GM19452 (cell line): ENCODE results near the gene CD99.
A peak's percentile ranks its signal among the peaks of the same experiment; 100 is the strongest.
"Not testable (repeated sequence)": the region's sequence is repeated elsewhere in the genome, so short reads cannot be mapped to it uniquely, and the experiment has no call there.

Source experiments
- ATAC-seq: cut with Tn5 transposase; IDR thresholded peaks from one replicate; pipeline ENCODE4 v1.9.1; 2021; ENCODE audit not compliant: unreplicated experiment

CD99 gene

DNA sequence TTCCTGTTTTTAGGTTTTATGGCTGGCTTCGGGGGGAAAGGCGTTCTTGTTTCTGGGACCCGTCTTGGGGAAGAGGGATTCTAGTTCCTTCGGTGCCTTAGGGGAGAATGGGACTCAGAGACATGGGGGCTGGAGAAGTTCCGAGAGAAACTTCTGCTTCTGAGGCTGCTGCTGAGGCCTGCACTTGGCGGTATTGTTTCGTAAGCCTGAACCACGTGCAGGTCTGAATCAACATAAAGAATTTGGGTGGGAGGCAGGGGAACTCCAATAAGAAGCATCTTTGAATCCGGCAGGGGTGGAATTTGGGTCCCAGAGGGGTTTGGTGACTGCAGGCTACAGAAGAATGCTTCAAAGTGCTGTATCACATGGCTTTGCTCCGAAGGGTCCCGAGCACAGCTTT, 75.8 kb downstream of the CD99 start:
- no peak for ATAC-seq

DNA sequence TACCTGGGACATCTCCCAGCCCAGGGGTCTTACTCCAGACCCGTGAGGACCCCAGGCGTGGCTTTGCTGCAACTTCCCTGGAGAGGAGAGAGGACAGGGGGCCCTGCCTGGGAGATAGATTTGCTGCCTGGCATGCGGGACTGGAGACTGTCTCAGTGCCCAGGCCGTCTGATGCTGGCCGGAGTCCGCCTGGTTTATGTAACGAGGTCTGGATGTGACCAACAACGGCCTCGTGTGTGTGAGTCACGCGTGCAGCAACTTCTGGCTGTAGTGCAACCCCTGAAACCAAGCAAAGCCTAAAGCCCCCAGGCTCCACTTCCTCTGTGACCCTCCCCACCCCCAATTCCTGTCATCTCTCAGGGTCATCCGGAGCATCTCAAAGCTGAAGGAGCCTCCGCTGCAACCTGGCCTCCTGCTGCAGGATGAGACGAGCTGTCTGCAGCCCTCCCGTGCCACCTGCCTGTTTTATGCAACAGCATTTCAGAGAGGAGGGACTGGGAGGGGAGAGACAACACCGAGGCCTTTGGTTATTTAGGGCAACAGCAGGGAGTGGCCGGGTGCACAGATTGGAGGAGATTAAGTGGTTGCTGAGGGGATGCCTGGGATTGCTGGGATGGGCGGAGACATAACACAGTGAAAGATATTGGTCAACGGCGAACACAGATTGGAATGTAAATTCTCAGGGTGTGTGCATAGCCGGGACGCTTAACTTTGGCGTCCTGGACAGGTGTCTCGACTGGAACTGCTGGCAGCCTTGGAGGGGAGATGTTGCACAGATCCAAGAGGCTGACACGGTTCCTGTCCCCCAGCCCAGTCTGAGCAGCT, 76.7 kb downstream of the CD99 start:
- no peak for ATAC-seq

DNA sequence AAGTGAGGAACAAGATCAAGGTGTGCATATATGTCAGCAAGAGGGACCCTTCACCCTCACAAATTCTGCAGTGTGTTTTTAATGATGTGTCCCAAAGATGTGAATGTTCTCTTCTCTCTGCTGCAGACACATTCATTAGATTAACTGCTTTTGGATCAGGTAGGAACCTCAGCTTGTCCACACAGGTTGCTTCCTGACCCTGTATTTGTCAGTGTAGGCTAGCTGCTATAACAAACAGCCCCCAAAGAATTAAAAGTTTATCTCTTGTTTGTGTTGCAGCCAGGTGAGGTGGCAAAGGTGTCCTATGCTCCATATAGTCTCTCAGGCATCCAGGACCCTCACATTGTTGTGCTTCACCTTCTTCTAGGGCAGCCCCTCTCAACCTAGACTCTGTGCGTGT, 78.5 kb downstream of the CD99 start:
- ATAC-seq, result no peak

DNA sequence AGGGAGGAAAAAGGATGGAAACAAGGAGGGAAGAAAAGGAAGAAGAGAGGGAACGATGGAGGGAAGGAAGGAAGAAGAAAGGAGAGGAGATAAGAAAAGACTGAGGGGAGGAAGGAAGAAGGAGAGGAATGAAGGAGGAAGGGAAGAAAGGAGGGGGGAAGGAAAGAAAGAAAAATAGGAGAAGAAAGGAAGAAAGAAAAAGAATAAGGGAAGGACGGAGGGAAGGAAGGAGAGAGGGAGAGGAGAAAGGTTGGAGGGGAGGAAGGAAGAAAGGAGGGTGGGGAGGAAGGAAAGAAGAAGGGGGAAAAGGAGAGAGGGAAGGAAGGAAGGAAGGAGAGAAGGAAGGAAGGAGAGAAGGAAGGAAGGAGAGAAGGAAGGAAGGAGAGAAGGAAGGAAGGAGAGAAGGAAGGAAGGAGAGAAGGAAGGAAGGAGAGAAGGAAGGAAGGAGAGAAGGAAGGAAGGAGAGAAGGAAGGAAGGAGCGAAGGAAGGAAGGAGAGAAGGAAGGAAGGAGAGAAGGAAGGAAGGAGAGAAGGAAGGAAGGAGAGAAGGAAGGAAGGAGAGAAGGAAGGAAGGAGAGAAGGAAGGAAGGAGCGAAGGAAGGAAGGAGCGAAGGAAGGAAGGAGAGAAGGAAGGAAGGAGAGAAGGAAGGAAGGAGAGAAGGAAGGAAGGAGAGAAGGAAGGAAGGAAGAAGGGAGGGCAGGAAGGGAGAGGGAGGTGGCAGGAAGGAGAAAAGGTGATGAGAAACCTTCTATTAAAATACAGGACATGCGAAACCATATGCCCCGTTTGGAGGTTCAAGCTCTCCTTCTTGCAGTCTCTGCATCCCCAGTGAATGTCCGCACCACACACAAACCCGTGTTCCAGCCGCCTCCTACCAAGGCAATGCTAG, 82.3 kb downstream of the CD99 start:
- ATAC-seq, result not testable (repeated sequence)

DNA sequence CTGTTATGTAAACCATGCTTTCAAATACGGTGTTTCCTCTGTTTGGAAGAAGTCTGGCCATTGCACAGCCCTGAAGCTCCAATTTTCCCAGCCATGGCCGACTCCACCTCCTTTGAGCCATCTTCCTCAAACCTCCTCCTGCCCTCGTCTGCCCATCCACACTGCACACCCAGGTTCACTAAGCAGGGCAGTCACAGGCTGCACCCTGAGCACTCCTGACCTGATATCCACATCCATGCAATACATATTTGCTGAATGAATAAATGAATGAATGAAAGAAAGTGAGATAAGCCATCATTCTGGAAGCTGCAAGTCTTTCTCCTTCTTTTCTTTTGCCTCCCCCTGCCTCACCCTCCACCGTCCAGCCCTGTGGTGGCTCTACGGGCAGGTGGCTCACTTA, 83.0 kb downstream of the CD99 start:
- no peak for ATAC-seq

DNA sequence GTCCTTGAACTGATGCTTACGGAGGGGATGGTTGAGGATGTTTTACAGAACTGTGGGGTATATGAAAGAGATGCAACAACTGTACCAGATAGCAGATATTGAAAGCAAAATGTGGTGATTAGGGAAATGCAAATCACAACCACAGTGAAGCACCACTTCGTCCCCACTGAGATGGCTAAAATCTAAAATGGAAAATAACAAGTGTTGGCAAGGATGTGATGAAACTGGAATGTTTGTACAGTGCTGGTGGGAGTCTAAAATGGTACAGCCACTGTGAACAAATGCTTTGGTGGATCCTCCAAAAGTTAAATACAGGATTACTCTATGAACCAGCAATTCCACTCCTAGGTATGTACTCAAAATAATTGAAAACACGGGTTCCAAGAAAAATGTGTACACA, 83.7 kb downstream of the CD99 start:
- ATAC-seq, result no peak

DNA sequence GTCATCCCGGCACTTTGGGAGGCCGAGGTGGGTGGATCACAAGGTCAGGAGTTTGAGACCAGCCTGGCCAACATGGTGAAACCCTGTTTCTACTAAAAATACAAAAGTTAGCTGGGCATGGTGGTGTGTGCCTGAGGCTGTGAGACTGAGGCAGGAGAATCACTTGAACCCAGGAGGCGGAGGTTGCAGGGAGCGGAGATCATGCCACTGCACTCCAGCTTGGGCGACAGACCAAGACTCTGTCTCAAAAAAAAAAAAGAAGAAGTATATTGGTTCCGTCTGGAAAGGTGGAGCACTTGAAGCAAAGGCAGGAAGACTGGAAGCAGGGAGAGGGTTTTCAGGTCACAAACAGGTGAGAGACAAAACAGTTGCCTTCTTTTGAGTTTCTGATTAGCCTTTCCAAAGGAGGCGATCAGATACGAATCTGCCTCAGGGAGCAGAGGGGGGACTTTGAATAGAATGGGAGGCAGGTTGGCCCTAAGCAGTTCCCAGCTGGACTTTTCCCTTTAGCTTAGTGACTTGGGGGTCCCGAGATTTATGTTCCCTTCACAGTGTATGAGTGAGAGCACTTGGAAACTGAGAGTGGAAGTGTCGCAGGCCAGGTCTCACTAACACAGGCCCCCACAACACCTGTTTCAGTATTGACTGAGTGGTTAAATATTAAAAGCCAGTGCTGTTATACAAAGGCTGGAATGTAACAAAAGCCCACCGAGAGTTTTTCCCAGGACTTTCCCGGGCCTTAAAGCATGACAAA, 89.6 kb downstream of the CD99 start:
- peak; percentile 64 for ATAC-seq

DNA sequence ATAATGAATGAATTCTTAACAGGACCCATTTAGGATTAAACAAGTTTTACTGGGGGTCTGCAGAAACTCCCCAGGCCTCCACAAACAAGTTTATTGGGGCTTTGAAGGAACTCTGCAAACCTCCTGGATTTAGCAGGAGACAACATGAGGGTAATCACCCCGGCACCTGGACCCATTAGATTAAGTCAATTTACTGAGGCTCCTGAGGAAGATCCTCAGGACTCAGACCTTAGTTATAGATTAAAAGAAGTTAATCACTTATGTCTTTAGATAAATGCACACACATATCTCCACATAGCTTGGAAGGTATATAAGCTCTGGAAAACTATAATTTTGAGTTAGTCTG, 90.1 kb downstream of the CD99 start:
- ATAC-seq, result no peak

DNA sequence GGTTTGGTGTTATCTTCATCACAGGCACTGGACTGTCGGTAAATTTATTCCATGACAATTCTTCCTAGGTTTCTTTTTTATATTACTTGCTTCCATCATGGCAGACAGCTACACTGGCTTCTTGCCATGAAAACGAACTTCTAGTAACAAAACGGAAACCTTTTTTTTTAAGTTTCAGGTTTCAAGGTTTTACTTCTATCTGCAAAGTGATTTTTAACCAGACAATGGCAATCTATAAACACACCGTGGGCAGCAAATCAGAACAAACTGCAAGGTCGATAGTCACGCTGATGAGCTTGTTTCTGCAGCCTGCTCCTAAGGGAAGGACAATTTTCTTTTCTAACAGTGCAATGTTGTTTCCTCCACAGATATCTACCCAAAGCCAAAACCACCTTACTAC, 90.6 kb downstream of the CD99 start:
- ATAC-seq, result no peak

DNA sequence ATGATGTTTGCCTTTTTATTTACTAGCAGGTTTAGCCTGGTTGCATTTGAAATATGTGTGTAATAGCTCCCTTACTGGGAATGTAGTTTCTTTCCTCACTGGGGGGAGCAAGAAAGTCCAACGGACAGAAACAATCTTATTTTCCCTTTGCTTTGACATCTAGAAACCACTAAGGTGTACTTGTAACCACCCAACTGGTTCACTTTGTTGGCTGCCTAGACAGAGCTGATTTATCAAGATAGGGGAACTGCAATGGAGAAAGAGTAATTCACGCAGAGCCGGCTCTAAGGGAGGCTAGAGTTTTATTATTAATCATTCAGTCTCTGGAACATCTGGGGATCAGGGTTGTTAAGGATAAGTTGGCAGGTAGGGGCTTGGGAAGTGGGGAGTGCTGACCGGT, 91.1 kb downstream of the CD99 start:
- ATAC-seq, result no peak

DNA sequence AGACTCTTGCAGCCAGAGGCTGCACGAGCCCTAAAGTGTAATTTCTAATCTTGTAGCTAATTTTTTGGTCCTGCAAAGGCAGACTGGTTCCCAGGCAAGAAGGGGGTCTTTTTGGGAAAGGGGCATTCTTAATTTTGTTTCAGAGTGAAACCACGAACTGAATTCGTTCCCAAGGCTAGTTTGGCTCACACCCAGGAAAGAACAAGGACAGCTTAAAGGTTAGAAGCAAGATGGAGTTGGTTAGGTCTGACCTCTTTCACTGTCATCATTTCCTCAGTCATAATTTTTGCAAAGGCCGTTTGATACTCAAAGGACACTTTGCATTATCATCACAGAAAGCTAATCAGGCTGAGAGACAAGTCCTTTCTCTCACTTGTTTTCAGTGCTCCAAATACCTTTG, 91.7 kb downstream of the CD99 start:
- no peak for ATAC-seq

DNA sequence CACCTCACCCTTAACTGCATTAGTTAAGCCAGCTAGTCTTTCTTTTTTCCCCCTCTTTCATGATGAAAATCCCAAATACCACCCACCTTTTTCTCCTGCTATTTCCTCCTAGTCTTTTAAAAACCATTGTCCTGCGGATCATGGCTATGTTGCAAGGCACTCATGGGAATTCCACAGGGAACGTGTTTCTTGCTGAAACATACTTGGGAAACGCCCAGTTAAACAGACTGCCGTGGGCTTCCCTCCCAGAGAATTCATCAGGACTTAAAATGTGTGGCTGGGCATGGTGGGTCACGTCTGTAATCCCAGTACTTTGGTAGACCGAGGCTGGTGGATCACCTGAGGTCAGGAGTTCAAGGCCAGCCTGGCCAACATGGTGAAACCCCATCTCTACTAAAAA, 92.9 kb downstream of the CD99 start:
- no peak for ATAC-seq

DNA sequence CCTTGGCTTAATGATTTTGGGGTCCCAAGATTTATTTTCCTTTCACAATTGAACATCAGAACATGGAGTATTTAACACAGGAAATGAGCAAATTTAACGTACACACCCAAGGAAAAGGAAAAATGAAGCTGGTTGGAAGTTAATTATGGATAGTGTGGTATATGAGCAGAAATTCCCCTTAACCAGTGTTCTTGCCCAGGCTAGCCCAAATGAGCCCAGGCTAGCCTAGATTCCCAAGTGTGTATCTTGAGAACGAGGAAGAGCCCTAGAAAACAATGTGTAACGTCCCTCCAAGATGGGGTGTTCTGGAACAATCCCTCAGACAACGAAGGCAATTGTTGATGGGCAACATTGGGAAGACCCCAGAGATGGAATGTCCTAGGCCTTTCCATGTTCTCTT, 94.4 kb downstream of the CD99 start:
- ATAC-seq, result no peak

DNA sequence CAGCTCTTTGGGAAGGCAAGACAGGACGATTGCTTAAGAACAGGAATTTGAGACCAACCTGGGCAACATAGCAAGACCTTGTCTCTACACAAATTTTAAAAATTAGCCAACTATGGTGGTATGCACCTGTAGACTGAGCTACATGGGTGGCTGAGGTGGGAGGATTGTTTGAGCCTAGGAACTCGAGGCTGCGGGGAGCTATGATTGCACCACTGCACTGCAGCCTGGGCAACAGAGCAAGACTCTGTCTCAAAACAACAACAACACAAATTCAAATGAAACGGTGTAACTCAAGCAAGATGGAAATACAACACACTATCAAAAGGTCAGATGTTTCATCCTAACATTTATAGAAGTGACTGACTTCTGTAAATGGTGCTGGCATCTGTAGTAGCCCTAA, 97.9 kb downstream of the CD99 start:
- no peak for ATAC-seq

DNA sequence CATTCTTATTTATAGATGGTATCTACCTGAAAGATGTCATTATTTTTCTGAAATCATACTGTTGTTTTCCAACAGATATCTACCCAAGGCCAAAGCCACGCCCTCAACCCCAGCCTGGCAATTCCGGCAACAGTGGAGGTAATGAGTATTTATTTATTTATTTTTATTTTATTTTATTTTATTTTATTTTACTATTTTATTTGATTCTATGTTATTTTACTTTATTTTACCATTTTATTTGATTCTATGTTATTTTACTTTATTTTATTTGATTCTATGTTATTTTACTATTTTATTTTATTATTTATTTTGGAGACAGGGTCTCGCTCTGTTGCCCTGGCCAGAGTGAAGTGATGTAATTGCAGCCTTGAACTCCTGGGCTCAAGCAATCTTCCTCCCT, 98.5 kb downstream of the CD99 start:
- ATAC-seq, result no peak
